GM18511 (cell line): Measurements from ENCODE around the gene SPACDR.

Experiments used
- ATAC-seq: cut with Tn5 transposase; IDR thresholded peaks from one replicate; pipeline ENCODE4 v1.9.1; 2021; ENCODE audit warnings: mild to moderate bottlenecking, moderate library complexity; ENCODE audit not compliant: unreplicated experiment

Gene SPACDR

GRCh38 chr7:100419660-100420226 lies 44.3 kb downstream of the SPACDR start:
- no peak for ATAC-seq

- no peak for ATAC-seq
Observed at GRCh38 chr7:100418930-100419659, 45.0 kb downstream of the SPACDR start.

- no peak for ATAC-seq
Observed at GRCh38 chr7:100415448-100415847, 48.6 kb downstream of the SPACDR start.

GRCh38 chr7:100413889-100414288 lies 50.2 kb downstream of the SPACDR start:
- no peak for ATAC-seq

GRCh38 chr7:100413346-100413745 lies 50.7 kb downstream of the SPACDR start:
- no peak for ATAC-seq

- no peak for ATAC-seq
Observed at GRCh38 chr7:100411101-100411500, 53.0 kb downstream of the SPACDR start.

- peak; percentile 59 for ATAC-seq
Observed at GRCh38 chr7:100407285-100408180, 56.5 kb downstream of the SPACDR start.

GRCh38 chr7:100406767-100407166 lies 57.3 kb downstream of the SPACDR start:
- no peak for ATAC-seq
